Measurements from ENCODE around the gene FGF22. TPM values are rescaled to one million over a fixed set of nuclear protein-coding genes. Genes with fewer than 3 reads are reported as not detected.

The FGF22 gene
- total and polyA plus RNA-seq, 2 of the 13 experiments (the other 11 are each of a cell fraction or from before 2014, with no cell fraction given), result 0.24 TPM; not detected in 1

GRCh38 chr19:651991-652390, 12.3 kb downstream of the FGF22 start:
- ChIA-PET POLR2A (no interaction called here), CTCF (ENCODE audit: low intra/inter-chr PET ratio, low total read pairs) (no interaction called here)
- H3K79me2 ChIP-seq (ENCODE audit: insufficient read depth, low read length), result peaks cover 45% of the 10 kb centered on the region
- no peak for ATAC-seq
- no peak overlapping the region for H3K4me2 ChIP-seq (ENCODE audit: low read depth, low read length)
- H3K27ac ChIP-seq (ENCODE audit: extremely low read length, insufficient read depth, low read length), result no peak overlapping the region
- H3K36me3 ChIP-seq (replicated peaks in 1 of 2; ENCODE audit: control insufficient read depth in 1 of 2, insufficient read depth in 2 of 2, low read length in 2 of 2), result peaks cover 34 to 64% of the 10 kb centered on the region in 2 experiments; a peak in 4 of 5 replicates
- no peak overlapping the region for H3K9ac ChIP-seq (ENCODE audit: insufficient read depth, low read depth, low read length)
- no peak overlapping the region for H3K4me3 ChIP-seq (replicated peaks in 1 of 3; ENCODE audit: insufficient read depth in 1 of 3, low read depth in 2 of 3, low read length in 3 of 3)
- 96% methylated on average over 17 of the region's 24 CpGs for WGBS (ENCODE audit: low lambda C conversion rate)
- H3K4me1 ChIP-seq (ENCODE audit: insufficient read depth, low read length), result peaks cover 6% of the 10 kb centered on the region; the same call in 1 of the 2 replicates
- FAIRE-seq, result no peak
- peaks cover 57% of the 10 kb centered on the region for H4K20me1 ChIP-seq (ENCODE audit: insufficient read depth, low read length)
- no peak for DNase-seq (ENCODE audit: low spot score)
- in situ Hi-C loops (cut with HindIII; ENCODE audit: extremely low pct_ligation_motif_present, low pct_unique_long_range_greater_than_20kb), result no loop called here
- TF ChIP-seq TFDP2 (CRISPR knock-in tag; IDR thresholded peaks at IDR 0.05) (no peak), TBP (CRISPR knock-in tag; IDR thresholded peaks at IDR 0.05) (no peak), POGK (CRISPR knock-in tag; conservative IDR thresholded peaks at IDR 0.05) (no peak), AGO2 (optimal IDR thresholded peaks at IDR 0.05; ENCODE audit: low read depth, low read length) (peak; percentile 9), RORA (CRISPR knock-in tag; IDR thresholded peaks at IDR 0.05) (no peak), SOX5 (CRISPR knock-in tag; IDR thresholded peaks at IDR 0.05; ENCODE audit: borderline replicate concordance) (no peak), SAFB2 (CRISPR knock-in tag; IDR thresholded peaks at IDR 0.05; ENCODE audit: borderline replicate concordance, low read depth) (no peak), DMAP1 (CRISPR knock-in tag; IDR thresholded peaks at IDR 0.05) (no peak), ZBTB33 (CRISPR knock-in tag; IDR thresholded peaks at IDR 0.05) (no peak), RBFOX2 (IDR thresholded peaks at IDR 0.05; ENCODE audit: low read depth, low read length) (0 out of 2 replicates have a peak, but pooled peaks have one; percentile 32)
- H3K9me3 ChIP-seq (ENCODE audit: low read length), result no peaks in the 10 kb centered on the region
- H2AFZ ChIP-seq (ENCODE audit: low read length), result no peak overlapping the region
- BruUV-seq (replicated peaks), result no TSS peak
- H3K27me3 ChIP-seq (ENCODE audit: control insufficient read depth in 1 of 2, insufficient read depth in 2 of 2, low read length in 2 of 2), result no peaks in the 10 kb centered on the region
- intact Hi-C loops (cut with micrococcal nuclease; ENCODE audit: unreplicated experiment), result no loop called here
